GM19023 (cell line): ENCODE measurements around the gene PPDPF.

Experiments
- ATAC-seq: cut with Tn5 transposase; IDR thresholded peaks from one replicate; pipeline ENCODE4 v1.9.1; 2021; ENCODE audit warnings: mild to moderate bottlenecking, moderate library complexity; ENCODE audit not compliant: unreplicated experiment

PPDPF gene

GRCh38 chr20:63536241-63536977 is 15.8 kb downstream of the PPDPF start:
- ATAC-seq: no peak

- no peak for ATAC-seq
Observed at GRCh38 chr20:63536997-63537524, 16.5 kb downstream of the PPDPF start, which contains the start of gene PTK6. TSS of gene PTK6 (minus strand) at chr20:63537376. CDS start at chr20:63537314, 62 bp downstream.

- peak; percentile 85 for ATAC-seq
Observed at GRCh38 chr20:63537525-63538203, 17.1 kb downstream of the PPDPF start.

- ATAC-seq: no peak
Observed at GRCh38 chr20:63538204-63539091, 17.9 kb downstream of the PPDPF start.

GRCh38 chr20:63539092-63539430 is 18.5 kb downstream of the PPDPF start:
- ATAC-seq: no peak

- no peak for ATAC-seq
Observed at GRCh38 chr20:63539441-63540370, 19.1 kb downstream of the PPDPF start.

- no peak for ATAC-seq
Observed at GRCh38 chr20:63540417-63541186, 20.0 kb downstream of the PPDPF start.

- ATAC-seq: no peak
Observed at GRCh38 chr20:63541371-63541770, 20.8 kb downstream of the PPDPF start.

GRCh38 chr20:63542031-63542559 is 21.5 kb downstream of the PPDPF start:
- no peak for ATAC-seq

GRCh38 chr20:63542696-63543095 is 22.1 kb downstream of the PPDPF start:
- no peak for ATAC-seq

- no peak for ATAC-seq
Observed at GRCh38 chr20:63543131-63543530, 22.6 kb downstream of the PPDPF start.

- ATAC-seq: no peak
Observed at GRCh38 chr20:63543733-63544132, 23.2 kb downstream of the PPDPF start.

- no peak for ATAC-seq
Observed at GRCh38 chr20:63544241-63544957, 23.8 kb downstream of the PPDPF start.

GRCh38 chr20:63544958-63545516 is 24.5 kb downstream of the PPDPF start:
- no peak for ATAC-seq

- ATAC-seq: no peak
Observed at GRCh38 chr20:63545814-63546213, 25.2 kb downstream of the PPDPF start.

- ATAC-seq: no peak
Observed at GRCh38 chr20:63546256-63546955, 25.8 kb downstream of the PPDPF start.

- ATAC-seq: no peak
Observed at GRCh38 chr20:63546956-63547724, 26.6 kb downstream of the PPDPF start.
